Superior temporal gyrus (tissue), 1 donor: ENCODE measurements around the gene UBXN7.
"Not testable (repeated sequence)": the region's sequence is repeated elsewhere in the genome, so short reads cannot be mapped to it uniquely, and the experiment has no call there.

Experiments
- DNase-seq: peaks from one replicate; pipeline ENCODE4 v3.0.0-alpha.2; 2016; ENCODE audit errors: extremely low spot score

UBXN7 gene, protein sequence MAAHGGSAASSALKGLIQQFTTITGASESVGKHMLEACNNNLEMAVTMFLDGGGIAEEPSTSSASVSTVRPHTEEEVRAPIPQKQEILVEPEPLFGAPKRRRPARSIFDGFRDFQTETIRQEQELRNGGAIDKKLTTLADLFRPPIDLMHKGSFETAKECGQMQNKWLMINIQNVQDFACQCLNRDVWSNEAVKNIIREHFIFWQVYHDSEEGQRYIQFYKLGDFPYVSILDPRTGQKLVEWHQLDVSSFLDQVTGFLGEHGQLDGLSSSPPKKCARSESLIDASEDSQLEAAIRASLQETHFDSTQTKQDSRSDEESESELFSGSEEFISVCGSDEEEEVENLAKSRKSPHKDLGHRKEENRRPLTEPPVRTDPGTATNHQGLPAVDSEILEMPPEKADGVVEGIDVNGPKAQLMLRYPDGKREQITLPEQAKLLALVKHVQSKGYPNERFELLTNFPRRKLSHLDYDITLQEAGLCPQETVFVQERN

GRCh38 chr3:196432137-196432879 lies at the start of gene UBXN7:
TSS of gene UBXN7 (minus strand) at chr3:196432427. CDS start at chr3:196432399, 28 bp downstream.
- DNase-seq, result peak; percentile 93

- no peak for DNase-seq
Measured at GRCh38 chr3:196477678-196478077, 45.5 kb upstream of the UBXN7 start.

- no peak for DNase-seq
Measured at GRCh38 chr3:196472286-196472685, 40.1 kb upstream of the UBXN7 start.

GRCh38 chr3:196471551-196471950 lies 39.3 kb upstream of the UBXN7 start:
- no peak for DNase-seq

DNA sequence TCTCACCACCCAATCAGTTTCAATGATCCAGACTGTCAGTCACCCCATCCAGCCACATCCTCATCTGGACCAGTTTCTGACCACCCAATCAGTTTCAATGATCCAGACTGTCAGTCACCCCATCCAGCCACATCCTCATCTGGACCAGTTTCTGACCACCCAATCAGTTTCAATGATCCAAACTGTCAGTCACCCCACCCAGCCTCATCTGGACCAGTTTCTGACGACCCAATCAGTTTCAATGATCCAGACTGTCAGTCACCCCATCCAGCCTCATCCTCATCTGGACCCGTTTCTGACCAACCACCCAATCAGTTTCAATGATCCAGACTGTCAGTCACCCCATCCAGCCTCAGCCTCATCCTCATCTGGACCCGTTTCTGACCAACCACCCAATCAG lies 38.0 kb upstream of the UBXN7 start:
- not testable (repeated sequence) for DNase-seq

DNA sequence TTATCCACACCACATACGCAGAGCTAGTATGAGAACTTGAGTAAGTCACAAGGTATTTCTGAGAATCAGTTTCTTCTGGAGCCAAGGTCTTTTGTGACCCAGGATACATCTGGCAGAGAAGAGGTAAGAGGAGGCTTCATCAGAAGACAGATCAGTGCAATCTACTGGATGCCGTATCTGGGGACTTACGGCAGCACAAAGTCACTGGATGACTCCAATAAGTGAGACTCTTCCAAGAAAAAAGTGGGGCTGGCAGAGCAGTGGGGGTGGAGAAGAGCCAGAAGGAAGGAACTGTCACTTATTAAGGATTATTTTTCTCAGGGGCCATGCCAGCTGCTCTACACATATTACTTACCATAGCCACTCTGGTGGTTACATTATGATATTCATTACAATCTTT lies 31.6 kb upstream of the UBXN7 start:
- DNase-seq, result no peak

GRCh38 chr3:196463478-196463756 lies 31.2 kb upstream of the UBXN7 start:
- DNase-seq, result no peak

DNA sequence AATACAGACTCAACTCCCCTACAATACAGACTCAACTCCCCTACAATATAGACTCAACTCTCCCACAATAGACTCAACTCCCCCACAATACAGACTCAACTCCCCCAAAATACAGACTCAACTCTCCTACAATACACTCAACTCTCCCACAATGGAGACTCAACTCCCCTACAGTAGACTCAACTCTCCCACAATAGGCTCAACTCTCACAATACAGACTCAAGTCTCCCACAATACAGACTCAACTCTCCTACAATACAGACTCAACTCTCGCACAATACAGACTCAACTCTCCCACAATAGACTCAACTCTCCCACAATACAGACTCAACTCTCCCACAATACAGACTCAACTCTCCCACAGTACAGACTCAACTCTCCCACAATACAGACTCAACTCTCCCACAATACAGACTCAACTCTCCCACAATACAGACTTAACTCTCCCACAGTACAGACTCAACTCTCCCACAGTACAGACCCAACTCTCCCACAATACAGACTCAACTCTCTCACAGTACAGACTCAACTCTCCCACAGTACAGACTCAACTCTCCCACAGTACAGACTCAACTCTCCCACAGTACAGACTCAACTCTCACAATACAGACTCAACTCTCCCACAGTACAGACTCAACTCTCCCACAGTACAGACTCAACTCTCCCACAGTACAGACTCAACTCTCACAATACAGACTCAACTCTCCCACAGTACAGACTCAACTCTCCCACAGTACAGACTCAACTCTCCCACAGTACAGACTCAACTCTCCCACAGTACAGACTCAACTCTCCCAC lies 30.7 kb upstream of the UBXN7 start:
- not testable (repeated sequence) for DNase-seq

DNA sequence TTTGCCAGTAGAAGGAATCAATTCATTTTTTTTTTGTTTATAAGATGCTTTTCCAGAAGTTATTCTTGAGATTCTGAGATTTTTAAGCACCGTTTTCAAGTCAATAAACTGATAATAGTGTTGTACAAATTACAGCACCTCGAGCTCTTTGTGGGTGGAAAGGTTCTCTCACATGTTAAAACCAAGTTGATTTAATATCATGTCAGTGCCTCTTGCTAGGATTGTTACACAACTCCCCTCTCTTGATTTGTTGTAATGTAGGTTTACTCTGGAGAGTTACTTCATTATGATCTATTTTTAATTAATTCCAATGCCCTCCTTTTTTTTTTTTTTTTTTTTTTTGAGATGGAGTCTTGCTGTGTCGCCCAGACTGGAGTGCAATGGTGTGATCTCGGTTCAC lies 25.8 kb upstream of the UBXN7 start:
- DNase-seq, result no peak

GRCh38 chr3:196457470-196457869 lies 25.2 kb upstream of the UBXN7 start:
- not testable (repeated sequence) for DNase-seq

GRCh38 chr3:196454935-196455334 lies 22.7 kb upstream of the UBXN7 start:
- no peak for DNase-seq

DNA sequence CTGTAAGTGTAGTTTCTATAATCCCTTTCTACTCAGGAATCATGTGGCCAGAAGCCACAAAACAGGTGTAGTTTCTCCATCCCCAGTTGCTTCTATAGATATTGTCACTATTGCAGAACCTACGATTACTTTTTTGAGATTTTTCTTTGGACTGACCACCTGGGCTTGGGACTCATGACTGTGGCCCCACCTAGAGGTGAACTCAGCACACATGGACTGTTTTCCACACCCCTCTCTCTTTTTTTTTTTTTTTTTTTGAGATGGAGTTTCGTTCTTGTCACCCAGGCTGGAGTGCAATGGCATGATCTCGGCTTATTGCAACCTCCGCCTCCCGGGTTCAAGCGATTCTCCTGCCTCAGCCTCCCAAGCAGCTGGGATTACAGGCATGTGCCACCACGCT lies 13.2 kb upstream of the UBXN7 start:
- not testable (repeated sequence) for DNase-seq

GRCh38 chr3:196444500-196444894 lies 12.3 kb upstream of the UBXN7 start:
- DNase-seq, result no peak

GRCh38 chr3:196440696-196441095 lies 8.5 kb upstream of the UBXN7 start:
- peak; percentile 33 for DNase-seq

DNA sequence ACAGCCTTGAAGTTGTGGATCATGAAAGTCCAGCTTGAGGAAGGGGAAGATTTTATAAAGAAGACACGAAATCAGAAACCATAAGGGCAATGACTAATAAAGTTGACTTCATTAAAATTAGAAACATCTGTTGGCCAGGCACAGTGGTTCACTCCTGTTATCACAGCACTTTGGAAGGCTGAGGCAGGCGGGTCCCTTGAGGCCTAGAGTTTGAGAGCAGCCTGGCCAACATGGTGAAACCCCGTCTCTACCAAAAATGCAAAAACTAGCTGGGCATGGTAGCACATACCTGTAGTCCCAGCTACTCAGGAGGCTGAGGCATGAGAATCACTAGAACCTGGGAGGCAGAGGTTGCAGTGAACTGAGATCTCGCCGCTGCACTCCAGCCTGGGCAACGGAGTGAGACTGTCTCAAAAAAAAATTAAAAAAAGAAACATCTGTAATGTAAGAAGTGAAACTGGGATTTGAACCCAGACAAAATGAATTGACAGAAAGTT lies 7.9 kb upstream of the UBXN7 start:
- no peak for DNase-seq

- peak; percentile 64 for DNase-seq
Measured at GRCh38 chr3:196431181-196432136, 768 bp downstream of the UBXN7 start.

- no peak for DNase-seq
Measured at GRCh38 chr3:196428041-196428440, 4.2 kb downstream of the UBXN7 start.

GRCh38 chr3:196424421-196424820 lies 7.8 kb downstream of the UBXN7 start:
- DNase-seq, result not testable (repeated sequence)

- DNase-seq, result no peak
Measured at GRCh38 chr3:196423044-196423781, 9.0 kb downstream of the UBXN7 start.

DNA sequence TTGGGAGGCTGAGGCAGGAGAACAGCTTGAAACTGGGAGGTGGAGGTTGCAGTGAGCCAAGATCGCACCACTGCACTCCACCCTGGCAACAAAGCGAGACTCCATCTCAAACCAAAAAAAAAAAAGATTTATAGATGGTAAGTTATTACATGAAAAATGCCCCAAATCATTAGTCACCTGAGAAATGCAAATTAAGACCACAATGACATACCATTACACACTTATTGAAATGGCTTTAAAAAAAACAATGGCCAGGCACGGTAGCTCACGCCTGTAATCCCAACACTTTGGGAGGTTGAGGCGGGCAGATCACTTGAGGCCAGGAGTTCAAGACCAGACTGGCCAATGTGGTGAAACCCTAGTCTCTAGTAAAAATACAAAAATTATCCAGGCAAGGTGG lies 10.6 kb downstream of the UBXN7 start:
- DNase-seq, result not testable (repeated sequence)
